Tibial nerve (tissue), 3 donors: Measurements from ENCODE around the gene PSMG4.

Experiments used
- POLR2A ChIP-seq, 2 donors: fragments of 450-650 bp; IDR thresholded peaks; one replicate each; pipeline ENCODE4 v1.6.1; 2017; ENCODE audit warnings: antibody characterized with exemption in 2 of 2, mild to moderate bottlenecking in 2 of 2, moderate library complexity in 2 of 2
- TF ChIP-seq, protein P1 (sequence below), 5 experiments: fragments of 200-600 bp in 3 of 5; fragments of 450-650 bp in 2 of 5; sonication (generic) in 3 of 5; IDR thresholded peaks; one replicate each; pipeline ENCODE4 v1.5.1; 2016 to 2019; ENCODE audit warnings: antibody characterized with exemption in 5 of 5, mild to moderate bottlenecking in 3 of 5, moderate library complexity in 2 of 5

DNA sequence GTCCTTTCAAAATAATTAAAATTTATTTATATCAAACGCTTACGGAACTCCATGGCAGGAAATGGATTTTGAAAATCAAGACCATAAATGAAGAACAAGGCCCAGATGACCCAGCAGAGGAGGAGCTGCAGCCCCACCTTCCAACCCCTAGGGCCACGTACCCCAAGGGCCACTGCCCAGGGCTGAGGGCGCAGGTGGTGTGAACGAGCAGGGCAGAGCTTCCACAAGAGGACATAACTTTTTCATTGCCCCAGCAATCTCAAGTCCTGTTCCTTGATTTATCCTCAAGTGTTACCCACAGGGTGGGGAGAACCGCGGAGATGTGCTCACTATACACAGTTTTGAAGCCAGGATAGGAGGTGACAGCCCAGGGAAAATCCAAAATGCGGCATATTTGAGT is 42.8 kb downstream of the PSMG4 start:
- TF ChIP-seq, protein P1, sequence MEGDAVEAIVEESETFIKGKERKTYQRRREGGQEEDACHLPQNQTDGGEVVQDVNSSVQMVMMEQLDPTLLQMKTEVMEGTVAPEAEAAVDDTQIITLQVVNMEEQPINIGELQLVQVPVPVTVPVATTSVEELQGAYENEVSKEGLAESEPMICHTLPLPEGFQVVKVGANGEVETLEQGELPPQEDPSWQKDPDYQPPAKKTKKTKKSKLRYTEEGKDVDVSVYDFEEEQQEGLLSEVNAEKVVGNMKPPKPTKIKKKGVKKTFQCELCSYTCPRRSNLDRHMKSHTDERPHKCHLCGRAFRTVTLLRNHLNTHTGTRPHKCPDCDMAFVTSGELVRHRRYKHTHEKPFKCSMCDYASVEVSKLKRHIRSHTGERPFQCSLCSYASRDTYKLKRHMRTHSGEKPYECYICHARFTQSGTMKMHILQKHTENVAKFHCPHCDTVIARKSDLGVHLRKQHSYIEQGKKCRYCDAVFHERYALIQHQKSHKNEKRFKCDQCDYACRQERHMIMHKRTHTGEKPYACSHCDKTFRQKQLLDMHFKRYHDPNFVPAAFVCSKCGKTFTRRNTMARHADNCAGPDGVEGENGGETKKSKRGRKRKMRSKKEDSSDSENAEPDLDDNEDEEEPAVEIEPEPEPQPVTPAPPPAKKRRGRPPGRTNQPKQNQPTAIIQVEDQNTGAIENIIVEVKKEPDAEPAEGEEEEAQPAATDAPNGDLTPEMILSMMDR (IDR thresholded peaks at IDR 0.05) = no peak
- no peak for TF ChIP-seq POLR2A (IDR thresholded peaks at IDR 0.05)
